Uterus (tissue), 4 donors: ENCODE results near the gene ZBTB40. TPM values are rescaled to one million over a fixed set of nuclear protein-coding genes. Genes with fewer than 3 reads are reported as not detected.

Source experiments
- DNase-seq, 2 donors: peaks; one replicate each; pipeline ENCODE4 v3.0.0-alpha.2; 2019 to 2020
- H3K27ac ChIP-seq, 2 donors: fragments of 200-600 bp; sonication (generic); 1 replicate in 1 of 2; 2 replicates in 1 of 2; pipeline ENCODE4 v1.5.1; 2016 to 2018
- H3K27me3 ChIP-seq, 2 donors: fragments of 200-600 bp; sonication (generic); one replicate each; pipeline ENCODE4 v1.5.1; 2018 to 2019; ENCODE audit warnings: control low read depth in 1 of 2
- H3K36me3 ChIP-seq, 2 donors: fragments of 200-600 bp; sonication (generic); one replicate each; pipeline ENCODE4 v1.5.1; 2019; ENCODE audit warnings: control low read depth in 1 of 2
- H3K4me1 ChIP-seq, 2 donors: fragments of 200-600 bp; sonication (generic); one replicate each; pipeline ENCODE4 v1.5.1; 2018 to 2019; ENCODE audit warnings: control low read depth in 1 of 2
- H3K4me3 ChIP-seq, 2 donors: fragments of 200-600 bp; sonication (generic); 1 replicate in 1 of 2; 2 replicates in 1 of 2; pipeline ENCODE4 v1.5.1; 2018 to 2019; ENCODE audit warnings: mild to moderate bottlenecking in 1 of 2
- H3K9me3 ChIP-seq, 2 donors: fragments of 200-600 bp; sonication (generic); one replicate each; pipeline ENCODE4 v1.5.1; 2019; ENCODE audit warnings: control low read depth in 1 of 2
- CTCF ChIP-seq, 4 experiments: fragments of 200-600 bp in 2 of 4; fragments of 450-650 bp in 2 of 4; sonication (generic) in 2 of 4; IDR thresholded peaks; one replicate each; pipeline ENCODE4 v1.5.1; 2016 to 2019; ENCODE audit warnings: antibody characterized with exemption in 4 of 4, mild to moderate bottlenecking in 2 of 4, moderate library complexity in 1 of 4
- POLR2A ChIP-seq, 2 donors: fragments of 450-650 bp; IDR thresholded peaks; one replicate each; pipeline ENCODE4 v1.6.1; 2016; ENCODE audit warnings: antibody characterized with exemption in 2 of 2, mild to moderate bottlenecking in 1 of 2, moderate library complexity in 1 of 2
- intact Hi-C: fragments of 100-400 bp; cut with DNase I; formaldehyde crosslinking; loops from one replicate; pipeline ENCODE4 v1.15.1; 2023; ENCODE audit warnings: low total_unique reads
- total RNA-seq, 4 donors: library from RNA; depleted of rRNA in 3 of 4; stranded (reverse); fragments of >200 nt in 3 of 4; gene quantifications; one replicate each; pipeline versions ENCODE4 v1.1.0 to v1.2.4, GENCODE V29; 2014 to 2023
- donor health status: DM: yes; HTN: yes; CAD: no.

The ZBTB40 gene
- total RNA-seq, 4 donors from 2014 or later, result 8.2 to 34.2 (median 16.6) TPM

- intact Hi-C loops, result no loop called here
- Histone ChIP-seq H3K27me3 (no peaks in the 10 kb centered on the region), H3K4me1 (peaks cover 0 to 2% of the 10 kb centered on the region in 2 donors), H3K9me3 (no peaks in the 10 kb centered on the region), H3K4me3 (no peak overlapping the region), H3K36me3 (no peaks in the 10 kb centered on the region), H3K27ac (no peak overlapping the region)
- no peak for TF ChIP-seq POLR2A (IDR thresholded peaks at IDR 0.05)
- TF ChIP-seq CTCF (IDR thresholded peaks at IDR 0.05), result no peak
- DNase-seq, result no peak
These were observed 84.9 kb downstream of the ZBTB40 start for GRCh38 chr1:22536506-22536905.

- H3K4me1 ChIP-seq, result no peaks in the 10 kb centered on the region
- no peak overlapping the region for H3K4me3 ChIP-seq
- no peaks in the 10 kb centered on the region for H3K36me3 ChIP-seq
- TF ChIP-seq POLR2A (IDR thresholded peaks at IDR 0.05) (no peak), CTCF (IDR thresholded peaks at IDR 0.05) (no peak)
- H3K9me3 ChIP-seq, result no peaks in the 10 kb centered on the region
- H3K27me3 ChIP-seq, result no peaks in the 10 kb centered on the region
- H3K27ac ChIP-seq, result no peak overlapping the region
- no peak for DNase-seq
- intact Hi-C loops, result no loop called here
These were observed 85.9 kb downstream of the ZBTB40 start for GRCh38 chr1:22537441-22538139.

GRCh38 chr1:22539510-22540118 is 88.0 kb downstream of the ZBTB40 start:
- no peak for TF ChIP-seq CTCF (IDR thresholded peaks at IDR 0.05)
- TF ChIP-seq POLR2A (IDR thresholded peaks at IDR 0.05), result no peak
- DNase-seq, result no peak
- Histone ChIP-seq H3K9me3 (no peaks in the 10 kb centered on the region), H3K4me3 (no peak overlapping the region), H3K27ac (no peak overlapping the region), H3K4me1 (no peaks in the 10 kb centered on the region), H3K36me3 (no peaks in the 10 kb centered on the region), H3K27me3 (no peaks in the 10 kb centered on the region)
- intact Hi-C loops, result no loop called here

- TF ChIP-seq CTCF (IDR thresholded peaks at IDR 0.05) (no peak), POLR2A (IDR thresholded peaks at IDR 0.05) (no peak)
- intact Hi-C loops, result no loop called here
- H3K36me3 ChIP-seq, result no peaks in the 10 kb centered on the region
- no peaks in the 10 kb centered on the region for H3K9me3 ChIP-seq
- H3K4me1 ChIP-seq, result no peaks in the 10 kb centered on the region
- H3K4me3 ChIP-seq, result no peak overlapping the region
- H3K27ac ChIP-seq, result no peak overlapping the region
- H3K27me3 ChIP-seq, result no peaks in the 10 kb centered on the region
- no peak for DNase-seq
These were observed 88.7 kb downstream of the ZBTB40 start for GRCh38 chr1:22540337-22540736.

GRCh38 chr1:22542886-22543285 is 91.2 kb downstream of the ZBTB40 start:
- intact Hi-C loops, result no loop called here
- Histone ChIP-seq H3K4me1 (no peaks in the 10 kb centered on the region), H3K27ac (no peak overlapping the region), H3K36me3 (no peaks in the 10 kb centered on the region), H3K27me3 (no peaks in the 10 kb centered on the region), H3K4me3 (no peak overlapping the region), H3K9me3 (no peaks in the 10 kb centered on the region)
- no peak for DNase-seq
- TF ChIP-seq CTCF (IDR thresholded peaks at IDR 0.05) (no peak), POLR2A (IDR thresholded peaks at IDR 0.05) (no peak)
